ENCODE results near the gene TNIK.

GRCh38 chr3:171103185-171103584 is 357.0 kb downstream of the TNIK start:
- no peak for TF ChIP-seq CTCF (conservative IDR thresholded peaks at IDR 0.05; ENCODE audit: low read depth, low read length)
- TF ChIP-seq MXI1 (IDR thresholded peaks at IDR 0.05; ENCODE audit: borderline replicate concordance, low read depth, low read length): no peak
- no peak for TF ChIP-seq CEBPB (IDR thresholded peaks at IDR 0.05; ENCODE audit: low read depth, low read length)
- no peak for TF ChIP-seq RAD21 (IDR thresholded peaks at IDR 0.05; ENCODE audit: low read length)
- TF ChIP-seq POLR2A (IDR thresholded peaks at IDR 0.05; ENCODE audit: low read depth, low read length): no peak
- no peak for TF ChIP-seq MAZ (IDR thresholded peaks at IDR 0.05; ENCODE audit: borderline replicate concordance, low read depth, low read length)
- TF ChIP-seq SMC3 (IDR thresholded peaks at IDR 0.05; ENCODE audit: low read depth, low read length): no peak
- TF ChIP-seq USF2 (IDR thresholded peaks at IDR 0.05; ENCODE audit: low read depth, low read length): no peak
- TF ChIP-seq, protein P1, sequence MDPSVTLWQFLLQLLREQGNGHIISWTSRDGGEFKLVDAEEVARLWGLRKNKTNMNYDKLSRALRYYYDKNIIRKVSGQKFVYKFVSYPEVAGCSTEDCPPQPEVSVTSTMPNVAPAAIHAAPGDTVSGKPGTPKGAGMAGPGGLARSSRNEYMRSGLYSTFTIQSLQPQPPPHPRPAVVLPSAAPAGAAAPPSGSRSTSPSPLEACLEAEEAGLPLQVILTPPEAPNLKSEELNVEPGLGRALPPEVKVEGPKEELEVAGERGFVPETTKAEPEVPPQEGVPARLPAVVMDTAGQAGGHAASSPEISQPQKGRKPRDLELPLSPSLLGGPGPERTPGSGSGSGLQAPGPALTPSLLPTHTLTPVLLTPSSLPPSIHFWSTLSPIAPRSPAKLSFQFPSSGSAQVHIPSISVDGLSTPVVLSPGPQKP (IDR thresholded peaks at IDR 0.05; ENCODE audit: borderline replicate concordance, low read depth, low read length): no peak
- no peak for TF ChIP-seq NFE2L2 (IDR thresholded peaks at IDR 0.05; ENCODE audit: low read depth, low read length)
- TF ChIP-seq RCOR1 (IDR thresholded peaks at IDR 0.05; ENCODE audit: insufficient replicate concordance, low read length): no peak
- no peak for TF ChIP-seq RFX5 (IDR thresholded peaks at IDR 0.05; ENCODE audit: low read depth, low read length)
- TF ChIP-seq MAFK (IDR thresholded peaks at IDR 0.05; ENCODE audit: low read depth, low read length): no peak

All from IMR-90 (cell line).